Measurements from ENCODE around the gene FBLIM1. TPM values are rescaled to one million over a fixed set of nuclear protein-coding genes. Genes with fewer than 3 reads are reported as not detected.
A peak's percentile ranks its signal among the peaks of the same experiment; 100 is the strongest.

Gene FBLIM1
- total RNA-seq, 1 donor from 2014 or later, result 14.3 TPM

DNA sequence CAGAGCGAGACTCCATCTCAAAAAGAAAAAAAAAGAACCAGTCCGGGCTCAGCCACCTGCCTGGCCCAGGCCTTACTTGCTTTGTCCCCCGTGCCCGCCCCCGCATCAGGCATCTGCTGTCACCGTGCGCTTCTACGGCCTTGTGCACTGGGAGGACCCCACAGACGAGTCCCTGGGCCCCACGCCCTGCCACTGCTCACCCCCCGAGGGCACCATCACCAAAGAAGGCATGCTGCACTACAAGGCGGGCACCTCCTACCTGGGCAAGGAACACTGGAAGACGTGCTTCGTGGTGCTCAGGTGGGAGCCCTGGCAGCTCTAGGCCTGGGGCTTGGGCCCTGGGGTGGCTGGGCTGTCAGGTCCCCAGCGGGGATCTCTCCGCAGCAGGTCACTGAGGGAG, 28.2 kb upstream of the FBLIM1 start:
- FAIRE-seq, result no peak
- no peak for DNase-seq (ENCODE audit: low spot score in 2 of 2)

DNA sequence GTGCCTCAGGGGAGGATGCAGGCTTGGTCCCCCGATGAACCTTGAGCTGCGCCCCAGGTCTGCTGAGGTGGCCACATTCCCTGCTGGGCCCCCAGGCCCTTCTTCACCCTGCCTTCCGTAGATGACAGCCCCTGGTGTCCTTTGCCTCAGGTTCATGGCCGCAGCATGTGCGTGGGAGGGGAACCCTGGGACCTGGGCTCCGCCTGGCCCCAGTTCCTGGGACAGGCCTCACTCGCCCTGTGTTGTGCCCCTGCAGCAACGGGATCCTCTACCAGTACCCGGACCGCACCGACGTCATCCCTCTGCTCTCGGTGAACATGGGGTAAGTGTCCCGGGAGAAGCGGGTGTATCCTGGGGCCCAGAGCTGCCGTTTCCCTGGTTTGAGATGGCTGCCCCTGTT, 27.7 kb upstream of the FBLIM1 start:
- FAIRE-seq, result no peak

DNA sequence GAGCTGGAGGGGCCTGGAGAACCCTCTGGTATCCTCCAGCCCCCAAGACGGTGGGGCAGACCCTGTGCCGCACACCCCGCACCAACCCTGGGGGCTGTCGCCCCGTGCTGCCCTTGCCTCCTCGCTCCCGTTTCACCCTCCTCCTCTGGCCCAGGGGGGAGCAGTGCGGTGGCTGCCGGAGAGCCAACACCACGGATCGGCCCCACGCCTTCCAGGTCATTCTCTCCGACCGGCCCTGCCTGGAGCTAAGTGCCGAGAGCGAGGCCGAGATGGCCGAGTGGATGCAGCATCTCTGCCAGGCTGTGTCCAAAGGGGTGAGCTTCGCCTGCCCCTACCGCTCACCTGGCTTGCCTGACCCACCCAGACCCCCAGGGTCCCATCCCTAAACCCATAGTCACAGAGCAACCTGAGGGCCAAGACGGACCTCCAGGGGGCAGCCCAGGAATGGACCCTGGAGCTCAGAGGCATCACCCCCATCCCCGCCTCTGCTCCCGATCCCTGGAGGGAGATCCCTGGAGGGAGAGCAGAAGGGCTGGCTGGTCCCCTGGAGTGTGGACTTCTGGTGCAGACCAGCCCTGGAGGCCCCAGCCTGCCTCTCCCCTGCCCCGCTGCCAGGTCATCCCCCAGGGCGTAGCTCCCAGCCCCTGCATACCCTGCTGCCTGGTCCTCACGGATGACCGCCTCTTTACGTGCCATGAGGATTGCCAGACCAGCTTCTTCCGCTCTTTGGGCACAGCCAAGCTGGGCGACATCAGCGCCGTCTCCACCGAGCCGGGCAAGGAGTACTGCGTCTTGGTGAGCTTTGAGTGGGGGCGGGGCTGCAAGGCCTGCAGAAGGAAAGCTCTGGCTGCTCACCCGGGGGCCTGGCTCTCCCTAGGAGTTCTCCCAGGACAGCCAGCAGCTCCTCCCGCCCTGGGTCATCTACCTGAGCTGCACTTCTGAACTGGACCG, 26.6 kb upstream of the FBLIM1 start:
- DNase-seq (ENCODE audit: low spot score in 2 of 2) (no peak), FAIRE-seq (no peak)

More for the DNA sequence above, 27.7 kb upstream of the FBLIM1 start:
- no peak for DNase-seq (ENCODE audit: low spot score in 2 of 2)

DNA sequence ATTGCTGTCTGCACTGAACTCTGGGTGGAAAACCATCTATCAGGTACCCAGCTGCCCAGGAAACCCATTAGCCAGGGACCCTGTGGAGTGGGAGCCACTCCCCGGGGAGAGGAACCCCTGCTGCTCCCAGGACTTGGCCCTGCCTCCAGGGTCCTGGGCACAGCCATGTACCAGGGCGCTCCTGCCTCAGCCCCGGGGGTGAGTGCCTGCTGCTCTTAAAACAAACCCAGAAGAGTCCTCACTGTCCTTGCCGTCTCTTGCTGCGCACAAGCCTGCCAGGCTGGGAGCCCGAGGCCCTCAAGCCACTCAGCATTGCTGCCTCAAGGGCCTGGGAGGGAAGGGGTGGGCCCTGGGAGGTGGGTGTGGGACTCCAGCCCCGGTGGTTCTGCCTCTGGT, 25.9 kb upstream of the FBLIM1 start:
- FAIRE-seq (no peak), DNase-seq (ENCODE audit: low spot score in 2 of 2) (no peak)

DNA sequence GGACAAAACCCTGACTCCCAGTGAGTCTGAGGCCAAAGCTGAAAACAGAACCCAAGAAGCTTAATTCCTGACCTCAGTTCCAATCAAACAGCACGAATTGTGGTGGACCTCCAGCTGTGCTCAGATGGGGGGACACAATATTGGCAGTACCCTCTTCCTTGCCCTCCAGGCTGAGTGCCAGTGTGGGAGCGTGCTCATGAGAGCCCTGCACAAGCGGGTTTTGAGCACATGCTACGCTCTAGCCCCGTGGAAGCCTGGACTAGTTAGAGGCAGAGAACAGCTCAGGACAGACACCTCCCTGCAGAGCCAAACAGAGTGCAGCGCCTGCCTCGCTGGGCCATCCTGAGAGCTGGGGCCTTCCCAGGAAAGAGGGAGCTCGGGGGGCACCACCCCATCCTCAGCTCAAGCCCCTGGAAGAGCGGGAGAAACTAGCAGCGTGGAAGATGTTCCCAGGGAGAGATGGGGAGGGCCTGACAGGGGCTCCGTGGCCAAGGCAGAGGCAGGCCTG, 25.3 kb upstream of the FBLIM1 start:
- FAIRE-seq, result no peak
- no peak for DNase-seq (ENCODE audit: low spot score in 2 of 2)

DNA sequence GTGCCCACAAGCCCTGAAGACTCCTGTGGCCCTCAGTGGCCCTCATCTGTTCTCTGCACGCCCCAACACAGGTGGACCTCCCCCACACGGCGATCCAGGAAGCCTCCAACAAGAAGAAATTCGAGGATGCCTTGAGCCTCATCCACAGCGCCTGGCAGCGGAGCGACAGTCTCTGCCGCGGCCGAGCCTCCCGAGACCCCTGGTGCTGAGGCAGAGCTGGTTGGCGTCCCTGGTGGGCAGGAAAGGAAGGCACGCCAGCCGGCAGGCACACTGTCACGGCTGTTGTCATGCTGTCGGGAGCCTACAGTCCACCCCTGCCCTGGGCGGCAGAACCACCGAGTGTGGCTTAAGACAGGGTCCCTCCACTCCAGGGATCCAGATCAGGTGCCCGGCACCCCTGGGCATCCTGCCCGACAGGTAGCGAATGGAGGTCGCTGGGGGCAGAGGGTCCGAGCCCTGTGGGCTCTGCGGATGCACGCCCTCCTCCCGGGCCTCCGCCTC, 24.8 kb upstream of the FBLIM1 start:
- DNase-seq (ENCODE audit: low spot score in 2 of 2), result no peak
- FAIRE-seq, result no peak

DNA sequence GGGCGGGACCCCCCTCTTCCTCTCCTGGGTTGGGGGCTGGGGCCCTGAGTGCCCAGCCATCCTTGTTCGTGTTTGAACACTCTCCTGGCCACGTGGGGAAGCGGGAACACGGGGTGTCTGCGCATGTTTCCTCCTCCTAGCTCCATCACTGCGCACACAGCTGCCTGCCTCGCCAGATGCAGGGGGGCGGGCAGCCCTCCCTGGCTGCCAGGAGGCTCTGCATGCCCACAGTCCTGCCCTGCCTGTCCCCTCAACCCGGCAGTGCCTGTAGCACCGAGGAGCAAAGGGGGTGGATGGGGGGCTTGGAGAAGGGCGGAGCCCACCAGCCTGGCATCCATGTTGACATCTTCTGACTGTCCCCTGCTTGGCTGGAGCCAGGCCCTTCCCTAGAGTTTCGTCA, 24.3 kb upstream of the FBLIM1 start:
- FAIRE-seq (no peak), DNase-seq (ENCODE audit: low spot score in 2 of 2) (no peak)

DNA sequence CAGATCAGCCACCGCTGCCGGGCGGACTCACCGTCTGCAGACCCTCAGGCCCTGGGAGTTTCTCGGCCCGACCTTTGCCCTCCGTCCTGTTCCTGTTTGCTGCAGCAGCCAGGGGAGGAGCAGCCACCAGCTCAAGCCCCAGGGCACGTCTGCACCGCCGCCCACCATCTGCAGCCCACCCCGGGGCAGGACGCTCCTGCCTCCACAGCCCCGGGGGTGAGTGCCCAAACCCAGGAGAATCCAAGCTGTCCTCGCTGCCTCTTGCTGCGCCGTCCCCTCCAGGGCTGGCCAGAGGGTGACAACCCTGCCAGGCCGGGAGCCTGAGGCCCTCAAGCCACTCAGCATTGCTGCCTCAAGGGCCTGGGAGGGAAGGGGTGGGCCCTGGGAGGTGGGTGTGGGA, 23.7 kb upstream of the FBLIM1 start:
- no peak for DNase-seq (ENCODE audit: low spot score in 2 of 2)
- FAIRE-seq, result no peak

DNA sequence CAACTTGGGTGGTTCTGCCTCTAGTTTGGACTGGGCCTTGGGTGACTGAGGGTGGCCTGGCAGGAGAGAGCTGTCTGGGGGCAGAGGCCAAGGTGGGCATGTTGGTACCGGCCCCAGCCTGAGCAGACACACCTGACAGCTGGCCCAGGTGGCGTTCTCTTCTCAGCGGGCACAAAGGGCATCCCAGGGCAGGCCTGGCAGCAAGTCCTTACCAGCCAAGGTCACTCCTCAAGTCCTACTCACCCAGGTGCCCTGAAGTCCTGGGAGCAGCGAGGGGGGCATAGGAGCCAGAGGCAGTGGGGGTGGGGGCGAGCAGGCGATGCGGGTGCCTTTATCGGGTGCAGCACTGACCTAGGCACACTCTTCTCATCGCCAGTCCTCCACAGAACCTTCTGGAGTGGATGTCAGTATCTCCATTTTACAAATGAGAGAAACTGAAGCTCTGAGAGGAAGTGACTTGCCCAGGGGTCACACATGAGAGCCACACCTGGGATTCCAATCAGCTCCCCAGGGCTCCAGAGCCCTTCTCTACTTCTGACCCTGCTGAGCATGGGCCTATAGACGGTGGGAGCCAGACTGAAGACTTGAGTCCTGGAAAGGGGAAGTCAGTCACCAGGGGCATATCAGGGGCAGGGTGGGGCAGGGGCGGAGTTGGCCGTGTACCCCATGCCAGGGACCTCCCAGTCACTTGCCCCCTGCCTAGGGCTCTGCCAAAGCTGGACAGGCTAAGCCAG, 23.1 kb upstream of the FBLIM1 start:
- FAIRE-seq (no peak), DNase-seq (ENCODE audit: low spot score in 2 of 2) (no peak)

DNA sequence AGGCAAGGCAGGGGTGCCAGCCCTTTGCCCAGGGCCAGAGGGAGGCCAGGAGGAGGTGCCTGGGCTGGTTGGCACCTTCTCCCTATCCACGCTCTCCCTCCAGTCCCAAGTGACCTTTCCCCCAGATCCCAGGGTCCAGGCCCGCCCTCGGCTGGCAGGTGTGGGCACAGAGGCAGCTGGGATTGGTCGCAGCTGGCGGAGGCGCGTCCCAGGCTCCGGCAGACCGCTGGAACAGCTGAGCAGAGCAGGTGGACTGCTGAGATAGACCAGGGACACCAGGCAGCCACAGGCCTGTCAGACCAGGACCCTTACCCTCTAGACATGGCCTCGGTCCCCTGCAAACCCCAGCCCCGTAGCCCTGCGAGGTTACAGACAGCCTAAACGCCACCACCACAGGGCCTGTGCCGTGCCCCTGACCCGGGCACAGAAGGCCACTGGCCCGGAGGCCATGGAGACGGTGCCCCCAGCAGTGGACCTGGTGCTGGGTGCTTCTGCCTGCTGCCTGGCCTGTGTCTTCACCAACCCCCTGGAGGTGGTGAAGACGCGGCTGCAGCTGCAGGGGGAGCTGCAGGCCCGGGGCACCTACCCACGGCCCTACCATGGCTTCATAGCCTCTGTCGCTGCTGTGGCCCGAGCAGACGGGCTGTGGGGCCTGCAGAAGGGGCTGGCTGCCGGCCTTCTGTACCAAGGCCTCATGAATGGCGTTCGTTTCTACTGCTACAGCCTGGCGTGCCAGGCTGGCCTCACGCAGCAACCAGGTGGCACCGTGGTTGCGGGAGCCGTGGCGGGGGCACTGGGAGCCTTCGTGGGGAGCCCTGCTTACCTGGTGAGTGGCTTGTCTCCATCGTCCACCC, 22.3 kb upstream of the FBLIM1 start, which contains the start of gene SLC25A34:
SLC25A34 (plus strand) TSS at position 221 of the 854 bp plus-strand sequence; CDS start at position 449, 228 bp downstream.
- DNase-seq (ENCODE audit: low spot score in 2 of 2) (no peak), FAIRE-seq (no peak)

DNA sequence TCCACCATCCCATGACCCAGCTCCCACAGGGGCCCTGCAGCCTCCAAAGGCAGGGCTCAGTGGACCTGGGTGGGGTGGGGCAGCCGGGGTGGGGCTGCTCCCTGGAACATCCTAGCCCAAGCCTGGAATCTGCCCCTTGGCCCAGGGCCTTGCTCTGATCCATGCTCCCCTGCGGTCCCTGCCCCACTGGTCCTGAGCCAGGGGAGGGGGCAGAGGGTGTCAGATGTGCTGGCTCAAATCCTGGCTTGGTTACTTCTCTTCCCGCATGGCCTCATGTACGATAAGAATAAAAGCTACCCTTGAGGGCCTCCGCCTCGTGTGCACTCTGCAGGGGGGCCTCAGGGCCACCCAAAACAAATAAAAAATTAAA, 21.7 kb upstream of the FBLIM1 start:
- FAIRE-seq (no peak), DNase-seq (ENCODE audit: low spot score in 2 of 2) (no peak)

DNA sequence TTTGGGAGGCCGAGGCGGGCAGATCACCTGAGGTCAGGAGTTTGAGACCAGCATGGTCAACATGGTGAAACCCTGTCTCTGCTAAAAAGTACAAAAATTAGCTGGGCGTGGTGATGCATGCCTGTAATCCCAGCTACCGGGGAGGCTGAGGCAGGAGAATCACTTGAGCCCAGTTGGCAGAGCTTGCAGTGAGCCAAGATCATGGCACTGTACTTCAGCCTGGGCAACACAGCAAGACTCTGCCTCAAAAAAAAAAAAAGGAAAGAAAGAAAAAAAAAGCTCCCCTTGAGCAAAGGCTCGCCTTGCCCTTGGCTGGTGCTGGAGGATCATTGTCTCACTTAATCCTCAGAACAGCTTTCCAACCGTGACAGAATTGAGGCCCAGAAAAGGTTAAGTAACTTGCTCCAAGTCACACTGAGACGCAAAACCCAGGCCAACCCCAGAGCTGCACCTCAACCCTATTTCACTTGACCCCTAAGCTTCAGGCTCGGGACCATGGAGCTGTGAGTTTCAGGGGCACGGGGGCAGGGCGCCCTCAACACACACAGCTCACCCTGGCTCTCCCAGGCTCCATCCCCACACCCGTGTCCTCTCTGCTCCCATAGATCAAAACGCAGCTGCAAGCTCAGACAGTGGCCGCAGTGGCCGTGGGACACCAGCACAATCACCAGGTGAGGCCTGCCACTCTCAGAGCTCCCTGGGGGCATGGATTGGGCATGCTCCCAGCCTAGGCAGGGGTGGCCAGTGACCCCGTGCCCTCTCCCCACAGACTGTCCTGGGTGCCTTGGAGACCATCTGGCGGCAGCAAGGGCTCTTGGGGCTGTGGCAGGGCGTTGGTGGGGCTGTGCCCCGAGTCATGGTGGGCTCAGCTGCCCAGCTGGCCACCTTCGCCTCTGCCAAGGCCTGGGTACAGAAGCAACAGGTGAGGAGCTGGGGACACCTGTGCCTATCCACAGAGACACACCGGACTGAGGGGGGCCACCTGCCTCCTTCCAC, 21.0 kb upstream of the FBLIM1 start:
- DNase-seq (ENCODE audit: low spot score in 2 of 2) (no peak), FAIRE-seq (no peak)

DNA sequence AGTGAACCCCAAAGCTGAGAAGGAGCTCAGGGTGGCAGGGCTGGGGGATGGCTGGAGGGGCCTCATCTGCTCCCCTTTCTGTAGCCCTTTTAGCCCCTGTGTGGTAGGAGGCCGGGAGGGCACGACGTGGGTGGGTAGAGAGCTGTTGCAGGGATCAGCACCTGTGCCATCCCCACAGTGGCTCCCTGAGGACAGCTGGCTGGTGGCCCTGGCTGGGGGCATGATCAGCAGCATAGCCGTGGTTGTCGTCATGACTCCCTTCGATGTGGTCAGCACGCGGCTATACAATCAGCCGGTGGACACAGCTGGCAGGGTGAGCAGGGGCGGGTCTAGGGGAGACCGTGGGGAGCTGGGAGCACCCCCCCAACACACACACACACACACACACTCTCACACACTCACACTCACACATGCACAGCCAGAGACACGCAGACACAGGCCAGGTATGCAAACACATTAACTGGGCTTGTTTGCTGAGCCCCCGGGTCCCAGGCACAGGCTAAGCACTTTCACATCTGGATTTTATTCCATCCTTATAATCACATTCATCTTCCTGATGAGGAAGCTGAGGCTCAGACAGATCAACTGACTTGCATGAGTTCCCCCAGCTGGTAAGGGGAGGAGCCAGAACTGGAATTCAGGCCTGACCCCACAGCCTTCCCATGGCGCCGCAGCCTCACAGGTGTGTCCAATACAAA, 20.0 kb upstream of the FBLIM1 start:
- FAIRE-seq, result no peak

DNA sequence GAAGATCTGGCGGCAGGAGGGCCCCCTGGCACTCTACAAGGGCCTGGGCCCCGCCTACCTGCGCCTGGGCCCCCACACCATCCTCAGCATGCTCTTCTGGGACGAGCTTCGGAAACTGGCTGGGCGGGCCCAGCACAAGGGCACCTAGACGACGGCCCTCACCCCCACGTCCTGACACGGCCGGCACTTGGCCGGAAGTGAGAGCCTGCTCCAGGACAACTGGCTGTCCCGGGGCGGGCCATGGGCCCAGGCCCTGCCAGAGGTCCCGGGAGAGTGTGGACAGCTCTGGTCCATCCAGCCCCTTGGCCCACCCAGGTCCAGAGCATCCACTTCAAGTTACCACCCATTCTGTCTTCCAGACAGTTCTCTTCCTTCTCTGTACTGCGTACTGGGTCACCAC, 19.3 kb upstream of the FBLIM1 start:
- no peak for DNase-seq (ENCODE audit: low spot score in 2 of 2)
- FAIRE-seq, result no peak

More for the DNA sequence above, 20.0 kb upstream of the FBLIM1 start:
- DNase-seq (ENCODE audit: low spot score in 2 of 2), result no peak

DNA sequence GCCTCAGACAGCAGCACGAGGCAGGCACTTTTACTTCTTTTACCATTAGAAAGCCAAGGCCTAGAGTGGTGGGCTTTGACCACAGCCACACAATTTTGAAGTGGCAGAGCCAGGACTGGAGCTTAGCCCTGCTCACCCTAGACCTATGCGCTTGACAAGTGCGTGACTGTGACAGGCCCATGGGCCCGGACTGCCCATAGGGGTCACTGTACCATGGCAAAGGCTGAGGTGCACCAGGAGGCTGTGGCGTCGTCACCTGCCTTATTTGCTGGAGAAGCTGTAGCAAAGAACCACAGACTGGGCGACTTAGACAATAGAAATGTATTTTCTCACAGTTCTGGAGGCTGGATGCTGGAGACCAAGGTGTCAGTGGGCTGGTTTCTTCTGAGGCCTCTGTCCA, 18.9 kb upstream of the FBLIM1 start:
- FAIRE-seq, result no peak
- no peak for DNase-seq (ENCODE audit: low spot score in 2 of 2)

DNA sequence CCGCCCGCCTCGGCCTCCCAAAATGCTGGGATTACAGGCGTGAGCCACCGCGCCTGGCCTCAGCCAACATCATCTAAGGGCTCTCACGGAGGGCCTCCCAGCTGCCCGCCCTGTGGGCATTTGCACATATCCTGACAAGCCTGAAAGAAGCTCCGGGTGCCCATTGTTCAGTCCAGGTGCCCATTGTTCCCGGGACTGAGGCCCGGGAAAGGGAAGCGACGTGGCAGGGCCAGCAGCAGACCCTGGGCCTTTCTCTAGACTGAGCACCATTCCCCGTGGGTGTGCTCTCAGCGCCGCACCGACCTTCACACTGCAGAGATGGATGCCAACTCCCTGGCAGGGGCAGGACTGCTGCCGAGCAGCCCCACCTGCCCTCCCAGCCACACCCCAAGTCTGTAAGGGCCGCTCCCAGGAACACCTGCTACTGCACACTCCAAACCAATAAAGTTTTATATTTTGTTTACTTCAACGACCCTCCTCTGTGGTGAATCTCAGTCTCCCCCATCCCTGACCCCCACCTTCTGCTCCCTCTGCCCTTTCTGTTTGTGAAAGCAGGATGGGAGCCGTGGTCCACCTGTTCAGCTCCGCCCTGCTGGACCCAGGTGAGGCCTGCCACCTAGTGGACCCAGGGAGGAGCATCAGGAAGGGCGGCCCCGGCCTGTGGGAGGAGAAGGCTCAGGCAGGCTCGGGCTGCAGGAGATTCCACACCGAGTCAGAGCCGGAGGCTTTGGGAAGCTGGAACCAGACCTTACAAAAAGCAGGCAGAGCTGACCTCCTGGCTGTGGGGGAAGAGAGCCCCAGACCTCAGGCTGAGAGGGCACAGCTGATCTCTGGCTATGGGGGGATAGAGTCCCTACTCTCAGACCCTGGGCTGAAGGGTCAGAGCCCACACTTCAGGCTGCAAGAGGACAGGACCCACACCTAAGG, 17.4 kb upstream of the FBLIM1 start:
- DNase-seq (ENCODE audit: low spot score in 2 of 2) (peak; percentile 60 to 79), FAIRE-seq (no peak)

DNA sequence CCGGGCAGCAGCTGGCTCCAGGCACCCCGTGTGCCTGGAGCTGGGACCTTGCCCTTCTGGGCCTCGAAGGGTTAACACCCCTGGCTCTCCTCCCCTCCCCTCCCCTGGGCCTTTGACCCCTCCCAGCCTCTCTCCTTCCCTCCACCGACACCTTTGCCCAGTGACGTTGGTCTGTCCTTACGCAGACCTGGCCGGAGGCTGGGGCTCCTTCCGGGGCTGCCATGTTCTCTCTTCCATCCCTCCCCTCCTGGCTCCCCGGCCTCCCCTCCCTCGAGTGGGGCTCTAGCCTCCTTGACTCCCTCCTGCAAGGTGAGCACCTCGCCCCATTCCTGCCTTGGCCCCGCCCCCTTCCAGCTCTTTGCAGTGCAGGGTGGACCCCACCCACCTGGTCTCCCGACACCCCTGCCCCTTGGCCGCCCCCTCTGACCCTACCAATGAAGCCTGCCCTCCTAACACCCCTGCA, 16.2 kb upstream of the FBLIM1 start, which contains the start of gene TMEM82:
TMEM82 (plus strand) TSS at position 161 of the 463 bp plus-strand sequence; CDS start at position 222, 61 bp downstream.
- FAIRE-seq (no peak), DNase-seq (ENCODE audit: low spot score in 2 of 2) (no peak)

All from frontal cortex (tissue), 4 donors.